Measurements from ENCODE around the gene ORC4.

DNA sequence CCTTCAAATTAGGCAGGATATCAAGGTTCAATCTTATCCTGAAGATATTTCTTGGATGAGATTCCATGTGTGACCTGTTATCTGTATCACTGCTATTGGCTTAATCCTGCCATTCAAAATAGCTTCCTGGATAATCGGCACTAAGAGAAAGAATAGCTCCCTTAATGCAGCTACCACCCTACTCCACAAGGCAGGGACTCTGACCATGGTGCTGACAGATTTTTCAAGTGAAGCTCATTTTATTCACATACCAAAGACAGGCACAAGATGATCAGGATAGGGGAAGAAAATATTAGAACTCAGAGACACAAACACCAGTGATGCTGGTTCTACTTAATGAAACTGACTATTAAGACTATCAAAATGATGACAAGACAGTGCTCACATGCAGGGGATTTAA, 74.9 kb downstream of the ORC4 start:
- TF ChIP-seq POLR2AphosphoS5 (IDR thresholded peaks at IDR 0.05) = no peak
- TF ChIP-seq, protein P1, sequence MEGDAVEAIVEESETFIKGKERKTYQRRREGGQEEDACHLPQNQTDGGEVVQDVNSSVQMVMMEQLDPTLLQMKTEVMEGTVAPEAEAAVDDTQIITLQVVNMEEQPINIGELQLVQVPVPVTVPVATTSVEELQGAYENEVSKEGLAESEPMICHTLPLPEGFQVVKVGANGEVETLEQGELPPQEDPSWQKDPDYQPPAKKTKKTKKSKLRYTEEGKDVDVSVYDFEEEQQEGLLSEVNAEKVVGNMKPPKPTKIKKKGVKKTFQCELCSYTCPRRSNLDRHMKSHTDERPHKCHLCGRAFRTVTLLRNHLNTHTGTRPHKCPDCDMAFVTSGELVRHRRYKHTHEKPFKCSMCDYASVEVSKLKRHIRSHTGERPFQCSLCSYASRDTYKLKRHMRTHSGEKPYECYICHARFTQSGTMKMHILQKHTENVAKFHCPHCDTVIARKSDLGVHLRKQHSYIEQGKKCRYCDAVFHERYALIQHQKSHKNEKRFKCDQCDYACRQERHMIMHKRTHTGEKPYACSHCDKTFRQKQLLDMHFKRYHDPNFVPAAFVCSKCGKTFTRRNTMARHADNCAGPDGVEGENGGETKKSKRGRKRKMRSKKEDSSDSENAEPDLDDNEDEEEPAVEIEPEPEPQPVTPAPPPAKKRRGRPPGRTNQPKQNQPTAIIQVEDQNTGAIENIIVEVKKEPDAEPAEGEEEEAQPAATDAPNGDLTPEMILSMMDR (IDR thresholded peaks at IDR 0.05) = no peak
- TF ChIP-seq EP300 (IDR thresholded peaks at IDR 0.05) = no peak

All from stomach (tissue), 4 donors.